SK-N-SH (cell line): ENCODE results near the gene INTS6L.
A peak's percentile ranks its signal among the peaks of the same experiment; 100 is the strongest.

Source experiments
- CHD2 ChIP-seq: fragments of 150-350 bp; IDR thresholded peaks from 2 replicates; pipeline ENCODE4 v1.6.1; 2018; ENCODE audit warnings: low read length; ENCODE audit not compliant: partially characterized antibody
- ELF1 ChIP-seq: IDR thresholded peaks from 2 replicates; pipeline ENCODE4 v1.4.0; 2012
- GABPA ChIP-seq: IDR thresholded peaks from 2 replicates; pipeline ENCODE4 v1.4.0; 2012; ENCODE audit warnings: low read depth, mild to moderate bottlenecking
- MXI1 ChIP-seq: IDR thresholded peaks from 2 replicates; pipeline ENCODE4 v1.6.1; 2012; ENCODE audit warnings: mild to moderate bottlenecking, low read depth, low read length, improper control_type of control experiment
- SIN3A ChIP-seq: IDR thresholded peaks from 2 replicates; pipeline ENCODE4 v1.6.1; 2012; ENCODE audit warnings: low read depth, mild to moderate bottlenecking, low read length, moderate library complexity, borderline replicate concordance
- TAF1 ChIP-seq: IDR thresholded peaks from 2 replicates; pipeline ENCODE4 v1.6.1; 2012; ENCODE audit warnings: low read depth, mild to moderate bottlenecking, low read length, moderate library complexity, borderline replicate concordance
- TF ChIP-seq, protein P1 (sequence below): fragments of 200-600 bp; sonication (generic); IDR thresholded peaks from 2 replicates; pipeline ENCODE4 v1.6.1; 2017; ENCODE audit warnings: antibody characterized with exemption, mild to moderate bottlenecking, moderate library complexity
- TF ChIP-seq, protein P2 (sequence below): IDR thresholded peaks from 2 replicates; pipeline ENCODE4; 2012

DNA sequence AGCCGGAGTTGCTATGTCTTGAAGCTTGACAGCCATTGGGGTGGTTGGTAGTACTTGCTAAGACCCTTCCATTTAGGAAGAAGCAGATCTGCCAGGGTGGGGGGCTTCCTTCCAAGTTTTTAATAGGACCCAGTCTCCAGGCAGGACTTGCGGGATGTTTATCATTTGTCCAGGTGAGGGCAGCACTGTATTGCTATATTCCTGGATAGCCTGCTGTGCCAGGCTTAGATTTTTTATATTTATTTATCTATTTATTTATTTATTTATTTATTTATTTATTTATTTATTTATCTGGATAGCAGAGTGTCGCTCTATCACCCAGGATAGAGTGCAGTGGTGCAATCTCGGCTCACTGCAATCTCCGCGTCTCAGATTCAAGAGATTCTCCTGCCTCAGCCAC lies 105.5 kb downstream of the INTS6L start:
- TF ChIP-seq, protein P1, sequence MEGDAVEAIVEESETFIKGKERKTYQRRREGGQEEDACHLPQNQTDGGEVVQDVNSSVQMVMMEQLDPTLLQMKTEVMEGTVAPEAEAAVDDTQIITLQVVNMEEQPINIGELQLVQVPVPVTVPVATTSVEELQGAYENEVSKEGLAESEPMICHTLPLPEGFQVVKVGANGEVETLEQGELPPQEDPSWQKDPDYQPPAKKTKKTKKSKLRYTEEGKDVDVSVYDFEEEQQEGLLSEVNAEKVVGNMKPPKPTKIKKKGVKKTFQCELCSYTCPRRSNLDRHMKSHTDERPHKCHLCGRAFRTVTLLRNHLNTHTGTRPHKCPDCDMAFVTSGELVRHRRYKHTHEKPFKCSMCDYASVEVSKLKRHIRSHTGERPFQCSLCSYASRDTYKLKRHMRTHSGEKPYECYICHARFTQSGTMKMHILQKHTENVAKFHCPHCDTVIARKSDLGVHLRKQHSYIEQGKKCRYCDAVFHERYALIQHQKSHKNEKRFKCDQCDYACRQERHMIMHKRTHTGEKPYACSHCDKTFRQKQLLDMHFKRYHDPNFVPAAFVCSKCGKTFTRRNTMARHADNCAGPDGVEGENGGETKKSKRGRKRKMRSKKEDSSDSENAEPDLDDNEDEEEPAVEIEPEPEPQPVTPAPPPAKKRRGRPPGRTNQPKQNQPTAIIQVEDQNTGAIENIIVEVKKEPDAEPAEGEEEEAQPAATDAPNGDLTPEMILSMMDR = peak; percentile 46
- TF ChIP-seq GABPA = no peak
- TF ChIP-seq, protein P2, sequence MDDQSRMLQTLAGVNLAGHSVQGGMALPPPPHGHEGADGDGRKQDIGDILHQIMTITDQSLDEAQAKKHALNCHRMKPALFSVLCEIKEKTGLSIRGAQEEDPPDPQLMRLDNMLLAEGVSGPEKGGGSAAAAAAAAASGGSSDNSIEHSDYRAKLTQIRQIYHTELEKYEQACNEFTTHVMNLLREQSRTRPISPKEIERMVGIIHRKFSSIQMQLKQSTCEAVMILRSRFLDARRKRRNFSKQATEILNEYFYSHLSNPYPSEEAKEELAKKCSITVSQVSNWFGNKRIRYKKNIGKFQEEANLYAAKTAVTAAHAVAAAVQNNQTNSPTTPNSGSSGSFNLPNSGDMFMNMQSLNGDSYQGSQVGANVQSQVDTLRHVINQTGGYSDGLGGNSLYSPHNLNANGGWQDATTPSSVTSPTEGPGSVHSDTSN = no peak
- no peak for TF ChIP-seq SIN3A
- no peak for TF ChIP-seq CHD2
- no peak for TF ChIP-seq MXI1
- TF ChIP-seq TAF1 = no peak
- no peak for TF ChIP-seq ELF1
